Thyroid gland (tissue), 4 donors: ENCODE measurements around the gene CDK10. TPM values are rescaled to one million over a fixed set of nuclear protein-coding genes. Genes with fewer than 3 reads are reported as not detected.

Source experiments
- DNase-seq, 2 donors: peaks; one replicate each; pipeline ENCODE4 v3.0.0-alpha.2; 2019
- H3K27ac ChIP-seq, 3 donors: fragments of 200-600 bp; sonication (generic); 1 replicate in 2 of 3; 2 replicates in 1 of 3; pipeline ENCODE4 v1.5.1; 2016 to 2019; ENCODE audit warnings: mild to moderate bottlenecking in 1 of 3, moderate library complexity in 1 of 3
- H3K27me3 ChIP-seq: fragments of 200-600 bp; sonication (generic); one replicate; pipeline ENCODE4 v1.5.1; 2019
- H3K36me3 ChIP-seq, 2 donors: fragments of 200-600 bp; sonication (generic); one replicate each; pipeline ENCODE4 v1.5.1; 2016 to 2019
- H3K4me1 ChIP-seq, 2 donors: fragments of 200-600 bp; sonication (generic); one replicate each; pipeline ENCODE4 v1.5.1; 2017 to 2019
- H3K4me3 ChIP-seq, 3 donors: fragments of 200-600 bp; sonication (generic); replicated peaks in 1 of 3; 1 replicate in 2 of 3; 2 replicates in 1 of 3; pipeline ENCODE4 v1.5.1; 2016; ENCODE audit warnings: mild to moderate bottlenecking in 1 of 3
- H3K9me3 ChIP-seq: fragments of 200-600 bp; sonication (generic); one replicate; pipeline ENCODE4 v1.5.1; 2017
- POLR2A ChIP-seq, 2 donors: fragments of 450-650 bp; IDR thresholded peaks; one replicate each; pipeline ENCODE4 v1.6.1; 2017; ENCODE audit warnings: antibody characterized with exemption in 2 of 2, mild to moderate bottlenecking in 2 of 2, moderate library complexity in 1 of 2
- WGBS, 2 donors: methylation state at CpG; one replicate each; pipeline ENCODE4 v1.1.5; 2017; 5-methylcytosine and 5-hydroxymethylcytosine counted together
- intact Hi-C: fragments of 100-400 bp; cut with DNase I; formaldehyde crosslinking; loops from one replicate; pipeline ENCODE4 v1.15.1; 2023
- total RNA-seq, 4 donors: library from RNA; depleted of rRNA; stranded (reverse); fragments of >200 nt; gene quantifications; one replicate each; pipeline ENCODE4 v1.2.3, GENCODE V29; 2016
- TF ChIP-seq, protein P1 (sequence below), 6 experiments: fragments of 200-600 bp in 3 of 6; fragments of 450-650 bp in 3 of 6; sonication (generic) in 3 of 6; IDR thresholded peaks; one replicate each; pipeline ENCODE4 v1.5.1; 2016 to 2019; ENCODE audit warnings: antibody characterized with exemption in 6 of 6, mild to moderate bottlenecking in 2 of 6, inconsistent platforms in 1 of 6, moderate library complexity in 1 of 6

Gene CDK10
- total RNA-seq, 4 donors from 2014 or later: 88.7 to 109 (median 91.3) TPM

DNA sequence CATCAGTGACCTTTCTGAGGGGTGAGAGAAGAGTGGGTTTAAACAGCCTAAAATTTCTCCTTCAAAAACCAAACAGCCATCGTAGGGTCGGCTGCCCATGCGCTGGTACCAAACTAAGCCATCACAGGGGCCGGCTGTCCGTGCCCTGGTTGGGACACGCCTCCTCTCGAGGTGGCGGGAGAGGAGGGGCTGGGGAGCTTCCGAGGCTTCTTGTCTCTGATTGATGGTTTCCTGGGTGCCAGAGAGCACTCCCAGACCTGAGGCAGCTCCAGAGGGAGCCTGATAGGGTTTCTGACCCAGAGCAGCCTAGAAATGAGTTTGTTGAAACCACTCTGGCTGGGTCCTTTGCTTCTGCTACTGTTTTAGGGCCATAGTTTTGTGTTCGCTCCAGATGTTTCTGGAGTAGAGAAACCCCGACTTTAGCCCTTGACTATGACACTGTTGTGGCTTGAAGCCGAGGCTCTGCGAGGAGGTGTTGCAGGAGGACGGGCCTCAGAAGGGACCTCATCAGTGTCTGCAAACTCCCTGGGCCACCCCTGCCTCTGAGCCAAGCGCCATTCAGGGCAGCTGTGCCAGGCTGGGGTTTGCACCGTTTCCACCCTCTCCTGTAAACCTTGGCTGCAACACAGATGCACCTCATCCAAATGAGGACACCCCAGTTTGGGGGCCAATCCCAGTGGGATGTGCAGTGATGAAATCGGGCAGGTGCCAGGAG, 41.1 kb downstream of the CDK10 start:
- no peak for TF ChIP-seq POLR2A (IDR thresholded peaks at IDR 0.05)
- TF ChIP-seq, protein P1, sequence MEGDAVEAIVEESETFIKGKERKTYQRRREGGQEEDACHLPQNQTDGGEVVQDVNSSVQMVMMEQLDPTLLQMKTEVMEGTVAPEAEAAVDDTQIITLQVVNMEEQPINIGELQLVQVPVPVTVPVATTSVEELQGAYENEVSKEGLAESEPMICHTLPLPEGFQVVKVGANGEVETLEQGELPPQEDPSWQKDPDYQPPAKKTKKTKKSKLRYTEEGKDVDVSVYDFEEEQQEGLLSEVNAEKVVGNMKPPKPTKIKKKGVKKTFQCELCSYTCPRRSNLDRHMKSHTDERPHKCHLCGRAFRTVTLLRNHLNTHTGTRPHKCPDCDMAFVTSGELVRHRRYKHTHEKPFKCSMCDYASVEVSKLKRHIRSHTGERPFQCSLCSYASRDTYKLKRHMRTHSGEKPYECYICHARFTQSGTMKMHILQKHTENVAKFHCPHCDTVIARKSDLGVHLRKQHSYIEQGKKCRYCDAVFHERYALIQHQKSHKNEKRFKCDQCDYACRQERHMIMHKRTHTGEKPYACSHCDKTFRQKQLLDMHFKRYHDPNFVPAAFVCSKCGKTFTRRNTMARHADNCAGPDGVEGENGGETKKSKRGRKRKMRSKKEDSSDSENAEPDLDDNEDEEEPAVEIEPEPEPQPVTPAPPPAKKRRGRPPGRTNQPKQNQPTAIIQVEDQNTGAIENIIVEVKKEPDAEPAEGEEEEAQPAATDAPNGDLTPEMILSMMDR (IDR thresholded peaks at IDR 0.05): no peak
- intact Hi-C loops: no loop called here
- Histone ChIP-seq H3K4me3 (no peak overlapping the region), H3K9me3 (no peaks in the 10 kb centered on the region), H3K36me3 (peaks cover 54 to 58% of the 10 kb centered on the region in 2 donors), H3K4me1 (peaks cover 3 to 17% of the 10 kb centered on the region in 2 donors), H3K27me3 (no peaks in the 10 kb centered on the region), H3K27ac (no peak overlapping the region)
- DNase-seq: no peak
- 86 to 92% methylated on average over 17 of the region's 17 CpGs for WGBS, 2 donors

DNA sequence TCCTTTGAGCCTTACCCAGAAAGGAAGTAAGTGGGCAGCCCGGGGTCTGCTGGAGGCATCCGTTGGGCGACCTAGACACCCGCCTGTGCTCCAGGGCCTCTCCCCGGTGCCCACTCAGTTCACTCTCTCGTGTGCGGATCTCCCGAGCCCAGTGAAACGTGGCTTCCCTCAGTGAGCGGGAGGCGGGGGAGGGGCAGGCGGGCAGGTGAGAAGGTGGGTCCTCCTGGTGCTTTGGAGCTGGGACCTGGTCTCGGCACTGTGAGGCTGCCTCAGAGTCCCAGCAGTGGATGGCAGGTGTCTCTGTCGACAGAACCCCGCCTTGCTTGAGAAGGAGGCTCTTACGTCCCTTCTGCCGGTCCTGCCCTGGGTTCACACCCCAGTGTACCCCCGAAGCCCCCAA, 42.8 kb downstream of the CDK10 start:
- TF ChIP-seq, protein P1 (IDR thresholded peaks at IDR 0.05): no peak
- no peak for TF ChIP-seq POLR2A (IDR thresholded peaks at IDR 0.05)
- Histone ChIP-seq H3K27ac (no peak overlapping the region), H3K9me3 (no peaks in the 10 kb centered on the region), H3K4me1 (peaks cover 0 to 2% of the 10 kb centered on the region in 2 donors), H3K27me3 (no peaks in the 10 kb centered on the region), H3K36me3 (peaks cover 62% of the 10 kb centered on the region in 2 donors), H3K4me3 (no peak overlapping the region)
- intact Hi-C loops: no loop called here
- DNase-seq: no peak
- 87 to 90% methylated on average over 4 to 18 of the region's 18 CpGs for WGBS, 2 donors

DNA sequence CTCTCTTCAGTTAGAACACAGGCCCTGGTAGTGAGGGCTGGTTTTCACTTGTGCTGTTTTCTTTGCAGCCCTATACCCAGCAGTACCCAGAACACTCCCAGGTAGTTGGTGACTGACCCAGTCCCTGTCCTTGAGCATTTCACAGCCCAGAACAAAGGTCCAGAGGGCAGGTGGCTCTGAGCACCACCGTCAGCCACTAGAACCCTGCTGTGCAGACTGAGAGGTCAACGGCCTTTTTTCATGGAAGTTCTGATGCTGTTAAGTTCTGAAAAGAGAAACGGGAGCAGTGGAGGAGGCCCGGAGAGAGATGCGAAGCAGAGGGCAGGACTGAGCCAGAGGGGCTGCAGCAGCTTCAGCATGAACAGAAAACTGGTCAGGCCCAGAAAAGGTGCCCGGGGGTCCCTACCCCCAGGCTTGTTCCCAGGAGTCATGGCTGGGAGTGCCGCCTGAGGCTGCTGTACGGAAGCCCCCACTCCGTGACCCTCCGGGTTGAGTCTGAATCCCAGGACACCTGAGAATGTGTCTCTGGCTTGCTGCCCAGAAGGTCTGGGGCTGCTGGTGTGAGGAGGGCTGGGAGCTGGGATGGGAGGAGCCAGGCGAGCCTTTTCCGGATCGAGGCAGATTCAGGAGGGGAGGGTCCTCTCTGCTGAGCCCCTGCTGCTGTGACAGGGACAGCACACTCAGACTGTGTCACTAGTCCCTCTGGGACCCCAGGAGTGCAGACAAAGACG, 43.5 kb downstream of the CDK10 start:
- DNase-seq: no peak
- H3K36me3 ChIP-seq: peaks cover 64 to 66% of the 10 kb centered on the region in 2 donors
- H3K27me3 ChIP-seq: no peaks in the 10 kb centered on the region
- H3K4me3 ChIP-seq: no peak overlapping the region
- no peaks in the 10 kb centered on the region for H3K9me3 ChIP-seq
- no peak for TF ChIP-seq POLR2A (IDR thresholded peaks at IDR 0.05)
- TF ChIP-seq, protein P1 (IDR thresholded peaks at IDR 0.05): no peak
- WGBS, 2 donors: 65 to 75% methylated on average over 9 to 13 of the region's 14 CpGs
- H3K4me1 ChIP-seq: no peaks in the 10 kb centered on the region
- intact Hi-C loops: no loop called here
- H3K27ac ChIP-seq: no peak overlapping the region

DNA sequence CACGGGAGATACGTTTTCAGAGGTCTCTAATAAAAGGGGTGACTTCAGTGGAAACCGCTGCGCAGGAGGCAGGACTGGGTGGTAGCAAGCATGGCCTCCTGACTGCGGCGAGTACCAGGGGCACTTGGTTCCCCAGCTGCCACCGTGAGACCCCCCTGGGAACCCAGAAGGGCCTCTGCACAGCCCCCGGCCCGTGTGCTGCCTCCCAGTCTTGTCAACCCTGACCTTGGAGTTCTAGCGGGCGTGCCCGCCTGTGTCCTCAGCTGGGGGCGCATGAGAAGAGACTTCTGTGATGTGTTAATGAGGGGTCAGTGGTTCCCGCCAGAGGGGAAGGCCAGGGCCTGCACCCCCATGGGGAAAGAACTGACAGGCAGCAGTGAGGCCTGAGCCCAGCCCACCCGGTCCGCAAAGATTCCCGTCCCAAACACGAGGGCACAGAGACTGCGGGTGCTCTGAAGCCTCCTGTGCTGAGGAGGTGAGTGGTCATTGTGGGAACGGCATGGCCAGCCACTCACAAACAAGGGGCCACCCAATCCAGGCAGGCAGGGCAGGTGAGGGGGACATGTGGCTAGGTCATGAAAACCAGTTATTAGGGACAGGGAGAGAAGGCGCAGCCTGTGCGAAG, 44.2 kb downstream of the CDK10 start:
- Histone ChIP-seq H3K9me3 (no peaks in the 10 kb centered on the region), H3K27me3 (no peaks in the 10 kb centered on the region), H3K36me3 (peaks cover 70 to 71% of the 10 kb centered on the region in 2 donors), H3K27ac (no peak overlapping the region), H3K4me3 (no peak overlapping the region), H3K4me1 (no peaks in the 10 kb centered on the region)
- TF ChIP-seq, protein P1 (IDR thresholded peaks at IDR 0.05): no peak
- TF ChIP-seq POLR2A (IDR thresholded peaks at IDR 0.05): no peak
- no peak for DNase-seq
- intact Hi-C loops: no loop called here
- WGBS, 2 donors: 79 to 85% methylated on average over 17 of the region's 22 CpGs
